Glomerular endothelial cell (primary cell): ENCODE measurements around the gene CLEC17A. TPM values are rescaled to one million over a fixed set of nuclear protein-coding genes. Genes with fewer than 3 reads are reported as not detected.

Experiments
- DNase-seq: peaks from one replicate; pipeline ENCODE4 v3.0.0-alpha.2; 2011; ENCODE audit warnings: low read depth, low spot score; ENCODE audit errors: extremely low read depth
- total RNA-seq: library from RNA; depleted of rRNA; stranded (reverse); fragments of >200 nt; gene quantifications from 2 replicates; pipeline ENCODE4 v1.2.3, GENCODE V29; 2015

The CLEC17A gene
- total RNA-seq, 1 donor from 2014 or later = not detected

DNA sequence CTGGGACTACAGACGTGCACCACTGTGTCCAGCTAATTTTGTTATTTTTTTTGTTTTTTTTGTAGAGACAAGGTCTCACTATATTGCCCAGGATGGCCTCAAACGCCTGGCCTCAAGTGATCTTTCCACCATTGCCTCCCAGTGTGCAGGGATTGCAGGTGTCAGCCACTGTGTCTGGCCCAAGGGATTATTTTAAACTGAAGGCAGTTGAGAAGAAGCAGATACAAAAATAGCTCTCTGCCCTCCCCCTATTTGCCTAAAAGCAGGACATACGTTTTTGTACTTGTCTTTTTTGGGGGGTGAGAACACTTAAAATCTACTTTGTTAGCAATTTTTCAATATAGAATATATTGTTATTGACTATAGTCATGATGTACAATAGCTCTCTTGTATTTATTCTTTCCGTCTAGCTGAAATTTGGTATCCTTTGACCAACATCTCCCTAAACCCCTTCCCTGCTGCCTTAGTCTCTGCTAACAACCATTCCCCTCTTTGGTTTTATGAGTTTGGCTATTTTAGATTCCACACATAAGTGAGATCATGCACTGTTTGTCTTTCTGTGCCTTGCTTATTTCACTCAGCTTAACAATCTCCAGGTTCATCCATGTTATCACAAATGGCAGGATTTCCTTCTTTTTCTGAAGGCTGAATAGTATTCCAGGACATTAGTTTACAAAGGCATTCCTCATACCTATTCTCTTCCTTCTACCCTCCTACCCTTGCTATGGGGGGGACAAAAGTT is 56.8 kb downstream of the CLEC17A start:
- DNase-seq = no peak

DNA sequence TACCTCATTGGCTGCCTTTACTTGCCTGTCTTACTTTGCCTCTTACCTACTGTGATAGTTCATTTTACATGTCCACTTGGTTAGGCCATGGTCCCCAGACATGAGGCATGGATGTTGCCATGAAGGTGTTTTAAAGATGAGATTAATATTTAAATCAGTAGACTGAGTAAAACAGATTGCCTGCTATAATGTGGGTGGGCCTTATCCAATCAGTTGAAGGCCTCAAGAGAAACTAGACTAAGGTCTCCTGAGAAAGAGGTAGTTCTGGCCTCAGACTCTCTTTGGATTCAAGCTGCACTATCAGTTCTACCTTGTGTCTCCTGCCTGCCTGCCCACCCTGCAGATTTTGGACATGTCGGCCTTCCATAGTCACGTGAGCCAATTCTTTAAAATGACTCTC is 65.6 kb downstream of the CLEC17A start:
- DNase-seq = no peak

DNA sequence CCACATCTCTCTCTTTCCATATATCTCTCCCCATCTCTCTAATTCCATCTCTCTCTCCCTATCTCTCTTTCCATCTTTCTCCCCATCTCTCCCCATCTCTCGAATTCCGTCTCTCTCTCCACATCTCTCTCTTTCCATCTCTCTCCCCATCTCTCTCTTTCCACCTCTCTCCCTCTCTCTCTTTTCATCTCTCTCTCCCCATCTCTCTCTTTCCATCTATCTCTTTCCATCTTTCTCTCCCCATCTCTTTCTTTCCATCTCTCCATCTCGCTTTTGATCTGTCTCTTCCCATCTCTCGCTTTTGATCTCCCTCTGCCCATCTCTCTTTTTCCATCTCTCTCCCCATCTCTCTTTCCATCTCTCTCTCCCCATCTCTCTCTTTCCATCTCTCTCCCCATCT is 66.1 kb downstream of the CLEC17A start:
- no peak for DNase-seq

DNA sequence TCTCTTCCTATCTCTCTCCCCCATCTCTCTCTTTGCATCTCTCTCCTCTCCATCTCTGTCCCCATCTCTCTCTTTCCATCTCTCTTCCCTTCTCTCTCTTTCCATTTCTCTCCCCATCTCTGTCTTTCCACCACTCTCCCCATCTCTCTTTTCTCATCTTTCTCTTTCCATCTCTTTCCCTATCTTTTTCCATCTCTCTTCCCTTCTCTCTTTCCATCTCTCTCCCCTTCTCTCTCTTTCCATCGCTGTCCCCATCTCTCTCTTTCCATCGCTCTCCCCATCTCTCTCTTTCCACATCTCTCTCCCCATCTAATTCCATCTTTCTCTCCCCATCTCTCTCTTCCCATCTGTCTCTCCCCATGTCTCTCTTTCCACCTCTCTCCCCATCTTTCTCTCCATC is 67.3 kb downstream of the CLEC17A start:
- DNase-seq = no peak

DNA sequence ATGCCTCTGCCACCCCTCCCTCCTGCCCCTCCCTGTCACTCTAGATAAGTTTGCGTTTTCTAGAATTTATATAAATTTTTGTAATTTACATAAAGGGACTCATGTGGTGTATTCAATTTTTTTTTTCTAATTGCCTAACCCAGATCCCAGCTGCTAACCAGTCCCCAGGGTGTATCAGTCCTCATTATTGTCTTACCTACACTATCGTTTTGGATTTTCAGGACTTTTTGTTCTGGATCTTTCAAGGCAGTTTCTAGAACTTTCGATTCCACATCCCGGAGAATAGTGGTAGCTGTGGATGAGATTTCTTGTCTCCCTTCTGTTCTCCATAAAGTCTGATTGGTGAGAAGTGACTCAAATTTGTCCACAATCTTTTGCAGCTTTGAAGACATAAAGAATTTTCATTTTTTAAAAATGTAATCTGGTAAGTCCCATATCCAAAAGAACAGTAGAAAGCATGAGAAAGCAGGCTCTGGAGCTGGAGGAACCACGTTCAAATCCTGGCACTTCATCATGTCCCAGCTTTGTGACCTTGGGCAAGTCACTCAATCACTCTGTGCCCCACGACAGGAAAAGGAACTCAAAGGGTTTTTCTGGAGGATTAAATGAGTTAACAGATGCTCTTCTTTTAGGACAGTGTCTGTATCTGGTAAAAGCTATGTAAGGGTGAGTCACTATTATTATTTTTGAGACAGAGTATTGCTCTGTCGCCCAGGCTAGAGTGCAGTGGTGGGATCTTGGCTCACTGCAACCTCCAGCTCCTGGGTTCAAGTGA is 72.1 kb downstream of the CLEC17A start:
- DNase-seq = no peak

DNA sequence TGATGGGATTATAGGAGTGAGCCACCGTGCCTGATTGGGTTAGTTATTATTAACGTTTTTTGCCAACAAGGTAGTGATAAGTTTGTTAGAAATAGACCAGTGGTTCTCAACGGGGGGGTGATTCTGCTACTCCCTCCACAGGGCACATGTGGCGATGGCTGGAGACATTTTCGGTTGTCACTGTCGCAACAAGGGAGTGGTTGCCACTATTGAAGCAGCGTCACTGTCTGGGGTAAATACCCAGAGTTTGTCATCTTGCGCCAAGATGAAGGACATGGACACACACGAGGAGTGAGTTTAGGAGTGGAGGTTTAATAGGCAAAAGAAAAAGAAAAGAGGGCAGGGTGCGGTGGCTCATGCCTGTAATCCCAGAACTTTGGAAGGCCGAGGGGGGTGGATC is 72.8 kb downstream of the CLEC17A start:
- DNase-seq = no peak

DNA sequence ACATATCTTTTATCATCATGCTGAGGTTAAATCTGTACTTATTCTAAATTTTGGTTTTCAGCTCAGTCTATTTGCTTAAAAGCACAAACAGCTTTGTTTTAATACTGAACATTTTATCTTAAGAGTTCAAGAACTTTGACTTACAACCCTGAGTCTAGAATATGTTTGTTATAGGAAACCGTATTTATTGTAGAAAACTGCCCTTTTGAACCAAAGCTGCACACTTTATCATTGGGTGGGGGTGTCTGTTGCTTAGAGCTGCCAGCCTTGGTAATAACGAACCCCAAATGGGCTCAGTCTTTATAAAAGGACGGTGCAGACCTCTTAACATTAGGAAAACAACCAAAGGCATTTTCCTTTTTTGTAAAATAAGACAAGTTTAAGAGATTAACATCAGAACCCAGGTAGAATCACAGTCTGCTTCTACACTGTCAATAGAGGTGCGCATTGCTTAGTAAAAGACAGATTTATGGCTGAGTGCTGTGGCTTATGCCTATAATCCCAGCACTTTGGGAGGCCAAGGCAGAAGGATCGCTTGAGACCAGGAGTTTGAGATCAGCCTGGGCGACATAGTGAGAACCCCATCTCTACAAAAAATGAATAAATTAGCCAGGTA is 77.1 kb downstream of the CLEC17A start:
- DNase-seq = no peak

DNA sequence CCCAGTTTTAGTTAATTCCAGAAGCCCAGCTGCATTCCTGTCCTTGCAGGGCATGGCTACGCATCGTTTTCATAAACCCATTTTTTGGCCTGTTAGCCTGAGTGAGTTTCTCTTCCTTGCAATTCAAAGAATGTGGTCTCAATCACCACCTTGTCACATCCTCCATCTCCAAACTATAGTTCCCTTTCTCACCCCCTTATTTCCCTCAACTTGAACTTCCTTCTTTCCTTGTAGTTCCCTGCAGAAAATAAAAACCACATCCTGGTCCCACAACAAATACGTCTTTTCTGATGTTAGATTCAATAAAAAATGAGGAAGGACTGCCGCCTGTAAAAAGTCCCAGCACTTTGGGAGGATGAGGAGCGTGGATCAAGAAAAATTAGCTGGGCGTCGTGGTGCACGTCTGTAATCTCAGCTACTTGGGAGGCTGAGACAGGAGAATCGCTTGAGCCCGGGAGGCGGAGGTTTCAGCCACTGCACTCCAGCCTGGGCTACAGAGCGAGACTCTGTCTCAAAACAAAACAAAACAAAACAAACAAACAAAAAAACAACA is 78.6 kb downstream of the CLEC17A start:
- DNase-seq = no peak

Other genes with a start within 250 kb of the CLEC17A start
- gene ADGRE5, start 201.6 kb upstream of the CLEC17A start, total RNA-seq = 17.1 and 37.0 TPM in 2 replicates
- 94.5 and 117 TPM in 2 replicates for gene DDX39A, start 163.7 kb upstream of the CLEC17A start, total RNA-seq
- 235 and 300 TPM in 2 replicates for gene PKN1, start 149.8 kb upstream of the CLEC17A start, total RNA-seq
- 0.15 and 0.64 TPM in 2 replicates for gene PTGER1, start 107.7 kb upstream of the CLEC17A start, total RNA-seq
- 161 and 191 TPM in 2 replicates for gene GIPC1, start 87.0 kb upstream of the CLEC17A start, total RNA-seq
- gene DNAJB1, start 64.7 kb upstream of the CLEC17A start, total RNA-seq = 73.6 and 84.1 TPM in 2 replicates
- gene TECR, start 53.5 kb upstream of the CLEC17A start, total RNA-seq = 42.7 and 43.8 TPM in 2 replicates
- gene NDUFB7, start 11.0 kb upstream of the CLEC17A start, total RNA-seq = 337 and 386 TPM in 2 replicates
- not detected in 2 replicates for gene ADGRE3, start 91.8 kb downstream of the CLEC17A start, total RNA-seq
- gene ZNF333, start 107.0 kb downstream of the CLEC17A start, total RNA-seq = 7.3 and 22.3 TPM in 2 replicates
- 0.06 and 0.10 TPM in 2 replicates for gene ADGRE2, start 195.5 kb downstream of the CLEC17A start, total RNA-seq